HepG2 (cell line): ENCODE data around the gene ZNF883. TPM values are rescaled to one million over a fixed set of nuclear protein-coding genes. Genes with fewer than 3 reads are reported as not detected.
A peak's percentile ranks its signal among the peaks of the same experiment; 100 is the strongest.

Source experiments
- BRCA1 ChIP-seq: sonication (generic); formaldehyde crosslinking; IDR thresholded peaks from 2 replicates; pipeline ENCODE4 v1.4.0; 2020; ENCODE audit warnings: missing genetic modification reagents
- FOSL1 ChIP-seq: sonication (generic); formaldehyde crosslinking; IDR thresholded peaks from 2 replicates; pipeline ENCODE4 v1.9.0; 2021; ENCODE audit warnings: missing genetic modification reagents, borderline replicate concordance
- KLF9 ChIP-seq: IDR thresholded peaks from 2 replicates; pipeline ENCODE4 v1.6.1; 2016; ENCODE audit warnings: low read depth
- NFRKB ChIP-seq: fragments of 450-650 bp; IDR thresholded peaks from 2 replicates; pipeline ENCODE4 v1.6.1; 2017
- ZNF253 ChIP-seq: sonication (generic); formaldehyde crosslinking; IDR thresholded peaks from 2 replicates; pipeline ENCODE4 v1.8.0; 2022; ENCODE audit warnings: mild to moderate bottlenecking, missing genetic modification reagents, borderline replicate concordance
- ZNF260 ChIP-seq: sonication (generic); formaldehyde crosslinking; IDR thresholded peaks from 2 replicates; pipeline ENCODE4 v1.4.0; 2020; ENCODE audit warnings: missing genetic modification reagents, low read depth, mild to moderate bottlenecking, borderline replicate concordance
- ZNF296 ChIP-seq: sonication (generic); formaldehyde crosslinking; conservative IDR thresholded peaks from 2 replicates; pipeline ENCODE4 v1.5.0; 2020; ENCODE audit warnings: mild to moderate bottlenecking, missing genetic modification reagents
- ZNF333 ChIP-seq: sonication (generic); formaldehyde crosslinking; IDR thresholded peaks from 2 replicates; pipeline ENCODE4 v1.4.0; 2020; ENCODE audit warnings: mild to moderate bottlenecking, missing genetic modification reagents, borderline replicate concordance
- ZNF446 ChIP-seq: sonication (generic); formaldehyde crosslinking; IDR thresholded peaks from 2 replicates; pipeline ENCODE4 v1.5.0; 2020; ENCODE audit warnings: mild to moderate bottlenecking, missing genetic modification reagents
- ZNF598 ChIP-seq: sonication (generic); formaldehyde crosslinking; IDR thresholded peaks from 2 replicates; pipeline ENCODE4 v1.5.1; 2020; ENCODE audit warnings: mild to moderate bottlenecking, missing genetic modification reagents, borderline replicate concordance
- polyA plus RNA-seq, 8 experiments: library from polyadenylated mRNA; depleted of rRNA in 3 of 8; stranded (reverse) in 7 of 8; unstranded in 1 of 8; fragments of >200 nt; fragmentation: Illumina TruSeq in 4 of 8; extraction: Trizol in 4 of 8; gene quantifications; 2 replicates each; pipeline versions ENCODE4 v1.2.1 to v1.2.3, GENCODE V29; 2011 to 2016; ENCODE audit warnings: low read depth in 4 of 8, missing spikeins in 1 of 8, mixed read lengths in 1 of 8; ENCODE audit not compliant: insufficient read depth in 1 of 8
- total RNA-seq, 5 experiments: library from RNA; depleted of rRNA; stranded (reverse); fragments of >200 nt; fragmentation: Illumina TruSeq; extraction: Trizol; gene quantifications; 2 replicates each; pipeline ENCODE4 v1.2.3, GENCODE V29; 2016; ENCODE audit warnings: low read depth in 1 of 5
- TF ChIP-seq, protein P1 (sequence below): sonication (generic); formaldehyde crosslinking; IDR thresholded peaks from 2 replicates; pipeline ENCODE4 v1.4.0; 2020; ENCODE audit warnings: mild to moderate bottlenecking, missing genetic modification reagents, borderline replicate concordance
- TF ChIP-seq, protein P2 (sequence below): sonication (generic); formaldehyde crosslinking; IDR thresholded peaks from 2 replicates; pipeline ENCODE4 v1.5.0; 2020; ENCODE audit warnings: mild to moderate bottlenecking, missing genetic modification reagents, borderline replicate concordance
- TF ChIP-seq, protein P3 (sequence below): sonication (generic); formaldehyde crosslinking; IDR thresholded peaks from 2 replicates; pipeline ENCODE4 v1.9.0; 2021; ENCODE audit warnings: mild to moderate bottlenecking, missing genetic modification reagents

ZNF883 gene
- total and polyA plus RNA-seq, 2 of the 13 experiments (the other 11 are each of a cell fraction or from before 2014, with no cell fraction given) = 5.3 to 10.0 TPM

DNA sequence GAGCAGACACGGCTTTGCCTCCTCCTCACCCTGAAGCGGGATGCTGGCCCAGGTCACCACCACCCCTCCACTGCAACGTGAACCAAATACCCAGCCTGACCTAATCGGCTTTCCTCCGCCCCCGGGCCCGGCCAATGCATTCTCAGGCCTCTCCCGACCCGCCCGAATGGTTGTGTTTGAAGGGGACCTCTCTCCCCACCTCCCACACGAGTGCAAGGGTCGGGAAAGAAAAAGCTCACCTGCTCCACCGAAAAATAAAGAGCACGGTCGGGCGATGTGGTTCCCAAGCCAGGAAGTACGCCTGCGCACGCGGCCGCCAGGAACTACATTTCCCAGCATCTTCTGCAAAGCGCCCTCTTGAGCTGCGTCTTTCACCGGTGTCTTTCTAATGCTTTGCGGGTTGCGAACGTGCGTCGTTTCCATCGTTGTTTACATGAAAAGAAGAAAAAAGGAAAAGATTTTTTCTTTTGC lies at the start of gene ZNF883 (continued):
- TF ChIP-seq, protein P1, sequence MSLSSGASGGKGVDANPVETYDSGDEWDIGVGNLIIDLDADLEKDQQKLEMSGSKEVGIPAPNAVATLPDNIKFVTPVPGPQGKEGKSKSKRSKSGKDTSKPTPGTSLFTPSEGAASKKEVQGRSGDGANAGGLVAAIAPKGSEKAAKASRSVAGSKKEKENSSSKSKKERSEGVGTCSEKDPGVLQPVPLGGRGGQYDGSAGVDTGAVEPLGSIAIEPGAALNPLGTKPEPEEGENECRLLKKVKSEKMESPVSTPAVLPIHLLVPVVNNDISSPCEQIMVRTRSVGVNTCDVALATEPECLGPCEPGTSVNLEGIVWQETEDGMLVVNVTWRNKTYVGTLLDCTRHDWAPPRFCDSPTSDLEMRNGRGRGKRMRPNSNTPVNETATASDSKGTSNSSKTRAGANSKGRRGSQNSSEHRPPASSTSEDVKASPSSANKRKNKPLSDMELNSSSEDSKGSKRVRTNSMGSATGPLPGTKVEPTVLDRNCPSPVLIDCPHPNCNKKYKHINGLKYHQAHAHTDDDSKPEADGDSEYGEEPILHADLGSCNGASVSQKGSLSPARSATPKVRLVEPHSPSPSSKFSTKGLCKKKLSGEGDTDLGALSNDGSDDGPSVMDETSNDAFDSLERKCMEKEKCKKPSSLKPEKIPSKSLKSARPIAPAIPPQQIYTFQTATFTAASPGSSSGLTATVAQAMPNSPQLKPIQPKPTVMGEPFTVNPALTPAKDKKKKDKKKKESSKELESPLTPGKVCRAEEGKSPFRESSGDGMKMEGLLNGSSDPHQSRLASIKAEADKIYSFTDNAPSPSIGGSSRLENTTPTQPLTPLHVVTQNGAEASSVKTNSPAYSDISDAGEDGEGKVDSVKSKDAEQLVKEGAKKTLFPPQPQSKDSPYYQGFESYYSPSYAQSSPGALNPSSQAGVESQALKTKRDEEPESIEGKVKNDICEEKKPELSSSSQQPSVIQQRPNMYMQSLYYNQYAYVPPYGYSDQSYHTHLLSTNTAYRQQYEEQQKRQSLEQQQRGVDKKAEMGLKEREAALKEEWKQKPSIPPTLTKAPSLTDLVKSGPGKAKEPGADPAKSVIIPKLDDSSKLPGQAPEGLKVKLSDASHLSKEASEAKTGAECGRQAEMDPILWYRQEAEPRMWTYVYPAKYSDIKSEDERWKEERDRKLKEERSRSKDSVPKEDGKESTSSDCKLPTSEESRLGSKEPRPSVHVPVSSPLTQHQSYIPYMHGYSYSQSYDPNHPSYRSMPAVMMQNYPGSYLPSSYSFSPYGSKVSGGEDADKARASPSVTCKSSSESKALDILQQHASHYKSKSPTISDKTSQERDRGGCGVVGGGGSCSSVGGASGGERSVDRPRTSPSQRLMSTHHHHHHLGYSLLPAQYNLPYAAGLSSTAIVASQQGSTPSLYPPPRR (CRISPR knock-in tag) = no peak
- TF ChIP-seq ZNF253 (CRISPR knock-in tag) (0 out of 2 replicates have a peak, but pooled peaks have one; percentile 42), KLF9 (CRISPR knock-in tag) (no peak), BRCA1 (CRISPR knock-in tag) (no peak), ZNF446 (CRISPR knock-in tag) (no peak), ZNF260 (no peak), ZNF296 (CRISPR knock-in tag) (0 out of 2 replicates have a peak, but pooled peaks have one; percentile 37), FOSL1 (no peak), ZNF333 (no peak), NFRKB (no peak), ZNF598 (peak; percentile 87; the same call in 1 of the 2 replicates)
- TF ChIP-seq, protein P2, sequence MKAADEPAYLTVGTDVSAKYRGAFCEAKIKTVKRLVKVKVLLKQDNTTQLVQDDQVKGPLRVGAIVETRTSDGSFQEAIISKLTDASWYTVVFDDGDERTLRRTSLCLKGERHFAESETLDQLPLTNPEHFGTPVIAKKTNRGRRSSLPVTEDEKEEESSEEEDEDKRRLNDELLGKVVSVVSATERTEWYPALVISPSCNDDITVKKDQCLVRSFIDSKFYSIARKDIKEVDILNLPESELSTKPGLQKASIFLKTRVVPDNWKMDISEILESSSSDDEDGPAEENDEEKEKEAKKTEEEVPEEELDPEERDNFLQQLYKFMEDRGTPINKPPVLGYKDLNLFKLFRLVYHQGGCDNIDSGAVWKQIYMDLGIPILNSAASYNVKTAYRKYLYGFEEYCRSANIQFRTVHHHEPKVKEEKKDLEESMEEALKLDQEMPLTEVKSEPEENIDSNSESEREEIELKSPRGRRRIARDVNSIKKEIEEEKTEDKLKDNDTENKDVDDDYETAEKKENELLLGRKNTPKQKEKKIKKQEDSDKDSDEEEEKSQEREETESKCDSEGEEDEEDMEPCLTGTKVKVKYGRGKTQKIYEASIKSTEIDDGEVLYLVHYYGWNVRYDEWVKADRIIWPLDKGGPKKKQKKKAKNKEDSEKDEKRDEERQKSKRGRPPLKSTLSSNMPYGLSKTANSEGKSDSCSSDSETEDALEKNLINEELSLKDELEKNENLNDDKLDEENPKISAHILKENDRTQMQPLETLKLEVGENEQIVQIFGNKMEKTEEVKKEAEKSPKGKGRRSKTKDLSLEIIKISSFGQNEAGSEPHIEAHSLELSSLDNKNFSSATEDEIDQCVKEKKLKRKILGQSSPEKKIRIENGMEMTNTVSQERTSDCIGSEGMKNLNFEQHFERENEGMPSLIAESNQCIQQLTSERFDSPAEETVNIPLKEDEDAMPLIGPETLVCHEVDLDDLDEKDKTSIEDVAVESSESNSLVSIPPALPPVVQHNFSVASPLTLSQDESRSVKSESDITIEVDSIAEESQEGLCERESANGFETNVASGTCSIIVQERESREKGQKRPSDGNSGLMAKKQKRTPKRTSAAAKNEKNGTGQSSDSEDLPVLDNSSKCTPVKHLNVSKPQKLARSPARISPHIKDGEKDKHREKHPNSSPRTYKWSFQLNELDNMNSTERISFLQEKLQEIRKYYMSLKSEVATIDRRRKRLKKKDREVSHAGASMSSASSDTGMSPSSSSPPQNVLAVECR = peak; percentile 53; the same call in 1 of the 2 replicates
- TF ChIP-seq, protein P3, sequence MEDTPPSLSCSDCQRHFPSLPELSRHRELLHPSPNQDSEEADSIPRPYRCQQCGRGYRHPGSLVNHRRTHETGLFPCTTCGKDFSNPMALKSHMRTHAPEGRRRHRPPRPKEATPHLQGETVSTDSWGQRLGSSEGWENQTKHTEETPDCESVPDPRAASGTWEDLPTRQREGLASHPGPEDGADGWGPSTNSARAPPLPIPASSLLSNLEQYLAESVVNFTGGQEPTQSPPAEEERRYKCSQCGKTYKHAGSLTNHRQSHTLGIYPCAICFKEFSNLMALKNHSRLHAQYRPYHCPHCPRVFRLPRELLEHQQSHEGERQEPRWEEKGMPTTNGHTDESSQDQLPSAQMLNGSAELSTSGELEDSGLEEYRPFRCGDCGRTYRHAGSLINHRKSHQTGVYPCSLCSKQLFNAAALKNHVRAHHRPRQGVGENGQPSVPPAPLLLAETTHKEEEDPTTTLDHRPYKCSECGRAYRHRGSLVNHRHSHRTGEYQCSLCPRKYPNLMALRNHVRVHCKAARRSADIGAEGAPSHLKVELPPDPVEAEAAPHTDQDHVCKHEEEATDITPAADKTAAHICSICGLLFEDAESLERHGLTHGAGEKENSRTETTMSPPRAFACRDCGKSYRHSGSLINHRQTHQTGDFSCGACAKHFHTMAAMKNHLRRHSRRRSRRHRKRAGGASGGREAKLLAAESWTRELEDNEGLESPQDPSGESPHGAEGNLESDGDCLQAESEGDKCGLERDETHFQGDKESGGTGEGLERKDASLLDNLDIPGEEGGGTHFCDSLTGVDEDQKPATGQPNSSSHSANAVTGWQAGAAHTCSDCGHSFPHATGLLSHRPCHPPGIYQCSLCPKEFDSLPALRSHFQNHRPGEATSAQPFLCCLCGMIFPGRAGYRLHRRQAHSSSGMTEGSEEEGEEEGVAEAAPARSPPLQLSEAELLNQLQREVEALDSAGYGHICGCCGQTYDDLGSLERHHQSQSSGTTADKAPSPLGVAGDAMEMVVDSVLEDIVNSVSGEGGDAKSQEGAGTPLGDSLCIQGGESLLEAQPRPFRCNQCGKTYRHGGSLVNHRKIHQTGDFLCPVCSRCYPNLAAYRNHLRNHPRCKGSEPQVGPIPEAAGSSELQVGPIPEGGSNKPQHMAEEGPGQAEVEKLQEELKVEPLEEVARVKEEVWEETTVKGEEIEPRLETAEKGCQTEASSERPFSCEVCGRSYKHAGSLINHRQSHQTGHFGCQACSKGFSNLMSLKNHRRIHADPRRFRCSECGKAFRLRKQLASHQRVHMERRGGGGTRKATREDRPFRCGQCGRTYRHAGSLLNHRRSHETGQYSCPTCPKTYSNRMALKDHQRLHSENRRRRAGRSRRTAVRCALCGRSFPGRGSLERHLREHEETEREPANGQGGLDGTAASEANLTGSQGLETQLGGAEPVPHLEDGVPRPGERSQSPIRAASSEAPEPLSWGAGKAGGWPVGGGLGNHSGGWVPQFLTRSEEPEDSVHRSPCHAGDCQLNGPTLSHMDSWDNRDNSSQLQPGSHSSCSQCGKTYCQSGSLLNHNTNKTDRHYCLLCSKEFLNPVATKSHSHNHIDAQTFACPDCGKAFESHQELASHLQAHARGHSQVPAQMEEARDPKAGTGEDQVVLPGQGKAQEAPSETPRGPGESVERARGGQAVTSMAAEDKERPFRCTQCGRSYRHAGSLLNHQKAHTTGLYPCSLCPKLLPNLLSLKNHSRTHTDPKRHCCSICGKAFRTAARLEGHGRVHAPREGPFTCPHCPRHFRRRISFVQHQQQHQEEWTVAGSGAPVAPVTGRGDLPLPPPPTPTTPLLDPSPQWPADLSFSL = no peak
